Measurements from ENCODE around the gene PTCRA.

PTCRA gene

GRCh38 chr6:42915732-42916131 lies at the start of gene PTCRA:
TSS of gene PTCRA (plus strand) at chr6:42916053. CDS start at chr6:42916070, 17 bp downstream.
- H3K4me3 ChIP-seq (replicated peaks; ENCODE audit: low read depth, low read length): no peak within 1 kb of the TSS
- peak; percentile 55 for DNase-seq (ENCODE audit: extremely low read depth, insufficient read length)
- H3K36me3 ChIP-seq (ENCODE audit: control insufficient read depth, insufficient read depth, low read length): no peaks in the 10 kb centered on the region
- no peaks in the 10 kb centered on the region for H3K27me3 ChIP-seq (replicated peaks; ENCODE audit: control insufficient read depth, insufficient read depth, low read length)
- no peak for TF ChIP-seq CTCF (IDR thresholded peaks at IDR 0.05; ENCODE audit: insufficient read depth, low read length, poor library complexity, severe bottlenecking)

GRCh38 chr6:42870145-42870936 lies 45.5 kb upstream of the PTCRA start:
- DNase-seq (ENCODE audit: extremely low read depth, insufficient read length): no peak
- no peaks in the 10 kb centered on the region for H3K27me3 ChIP-seq (replicated peaks; ENCODE audit: control insufficient read depth, insufficient read depth, low read length)
- TF ChIP-seq CTCF (IDR thresholded peaks at IDR 0.05; ENCODE audit: insufficient read depth, low read length, poor library complexity, severe bottlenecking): no peak
- H3K36me3 ChIP-seq (ENCODE audit: control insufficient read depth, insufficient read depth, low read length): peaks cover 3% of the 10 kb centered on the region; the same call in 1 of the 2 replicates
- no peak overlapping the region for H3K4me3 ChIP-seq (replicated peaks; ENCODE audit: low read depth, low read length)

- no peak for DNase-seq (ENCODE audit: extremely low read depth, insufficient read length)
- H3K36me3 ChIP-seq (ENCODE audit: control insufficient read depth, insufficient read depth, low read length): peaks cover 3% of the 10 kb centered on the region; the same call in 1 of the 2 replicates
- no peaks in the 10 kb centered on the region for H3K27me3 ChIP-seq (replicated peaks; ENCODE audit: control insufficient read depth, insufficient read depth, low read length)
- no peak for TF ChIP-seq CTCF (IDR thresholded peaks at IDR 0.05; ENCODE audit: insufficient read depth, low read length, poor library complexity, severe bottlenecking)
- no peak overlapping the region for H3K4me3 ChIP-seq (replicated peaks; ENCODE audit: low read depth, low read length)
Observed at GRCh38 chr6:42871711-42872110, 44.1 kb upstream of the PTCRA start.

- Histone ChIP-seq H3K36me3 (ENCODE audit: control insufficient read depth, insufficient read depth, low read length) (no peaks in the 10 kb centered on the region; the same call in 1 of the 2 replicates), H3K27me3 (replicated peaks; ENCODE audit: control insufficient read depth, insufficient read depth, low read length) (no peaks in the 10 kb centered on the region), H3K4me3 (replicated peaks; ENCODE audit: low read depth, low read length) (no peak overlapping the region)
- no peak for TF ChIP-seq CTCF (IDR thresholded peaks at IDR 0.05; ENCODE audit: insufficient read depth, low read length, poor library complexity, severe bottlenecking)
- DNase-seq (ENCODE audit: extremely low read depth, insufficient read length): no peak
Observed at GRCh38 chr6:42873313-42873712, 42.5 kb upstream of the PTCRA start.

GRCh38 chr6:42877695-42878094 lies 38.2 kb upstream of the PTCRA start:
- TF ChIP-seq CTCF (IDR thresholded peaks at IDR 0.05; ENCODE audit: insufficient read depth, low read length, poor library complexity, severe bottlenecking): no peak
- H3K27me3 ChIP-seq (replicated peaks; ENCODE audit: control insufficient read depth, insufficient read depth, low read length): no peaks in the 10 kb centered on the region
- DNase-seq (ENCODE audit: extremely low read depth, insufficient read length): no peak
- H3K36me3 ChIP-seq (ENCODE audit: control insufficient read depth, insufficient read depth, low read length): no peaks in the 10 kb centered on the region; the same call in 1 of the 2 replicates
- no peak overlapping the region for H3K4me3 ChIP-seq (replicated peaks; ENCODE audit: low read depth, low read length)

Measured in GM06990 (cell line).